A673 (cell line): ENCODE data around the gene CLK2.

ENCODE experiments used
- EZH2 ChIP-seq: fragments of 200-600 bp; sonication (generic); IDR thresholded peaks from 2 replicates; pipeline ENCODE4 v1.6.1; 2017; ENCODE audit warnings: borderline replicate concordance, low read depth, mild to moderate bottlenecking, mixed read lengths, antibody characterized with exemption, low read length; ENCODE audit not compliant: poor library complexity, severe bottlenecking
- TF ChIP-seq, protein P1 (sequence below): fragments of 300-800, 200-600 bp; sonication (generic); conservative IDR thresholded peaks from 2 replicates; pipeline ENCODE4 v1.5.1; 2017; ENCODE audit warnings: low read depth, mild to moderate bottlenecking, antibody characterized with exemption, low read length, moderate library complexity, mixed read lengths

DNA sequence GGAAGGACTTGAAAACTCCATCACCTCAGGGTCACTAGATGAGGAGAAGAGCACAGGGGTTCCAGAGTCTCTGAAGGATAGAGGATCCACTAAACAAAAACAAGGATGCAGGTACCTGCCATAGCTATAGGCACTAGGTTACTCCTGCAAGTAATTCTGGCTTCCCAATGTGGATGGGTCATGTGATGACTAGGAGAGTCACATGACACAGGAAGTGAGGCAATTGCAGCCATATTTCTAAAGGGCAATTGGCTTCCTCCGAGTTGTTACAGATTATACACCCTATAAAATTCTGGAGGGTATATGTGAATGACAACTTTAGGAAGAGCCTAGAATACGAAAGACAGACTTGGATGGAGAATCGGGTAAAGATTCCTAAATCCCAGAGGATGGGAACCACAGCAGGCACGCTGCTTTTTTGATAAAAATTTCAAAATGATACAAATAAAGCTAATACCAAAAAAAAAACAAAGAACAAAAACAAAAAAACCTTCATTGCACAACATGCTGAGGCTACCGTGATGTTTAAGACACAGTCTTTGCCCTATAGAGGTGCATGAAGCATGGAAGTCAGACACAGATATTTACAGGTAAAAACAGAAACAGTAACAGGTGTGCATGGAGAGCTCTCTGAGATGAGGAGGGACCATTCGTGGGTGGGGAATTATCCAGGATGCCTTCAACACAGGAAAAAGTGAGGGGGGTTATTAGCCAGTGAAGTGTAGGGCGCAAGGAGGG is 54.3 kb downstream of the CLK2 start:
- TF ChIP-seq, protein P1, sequence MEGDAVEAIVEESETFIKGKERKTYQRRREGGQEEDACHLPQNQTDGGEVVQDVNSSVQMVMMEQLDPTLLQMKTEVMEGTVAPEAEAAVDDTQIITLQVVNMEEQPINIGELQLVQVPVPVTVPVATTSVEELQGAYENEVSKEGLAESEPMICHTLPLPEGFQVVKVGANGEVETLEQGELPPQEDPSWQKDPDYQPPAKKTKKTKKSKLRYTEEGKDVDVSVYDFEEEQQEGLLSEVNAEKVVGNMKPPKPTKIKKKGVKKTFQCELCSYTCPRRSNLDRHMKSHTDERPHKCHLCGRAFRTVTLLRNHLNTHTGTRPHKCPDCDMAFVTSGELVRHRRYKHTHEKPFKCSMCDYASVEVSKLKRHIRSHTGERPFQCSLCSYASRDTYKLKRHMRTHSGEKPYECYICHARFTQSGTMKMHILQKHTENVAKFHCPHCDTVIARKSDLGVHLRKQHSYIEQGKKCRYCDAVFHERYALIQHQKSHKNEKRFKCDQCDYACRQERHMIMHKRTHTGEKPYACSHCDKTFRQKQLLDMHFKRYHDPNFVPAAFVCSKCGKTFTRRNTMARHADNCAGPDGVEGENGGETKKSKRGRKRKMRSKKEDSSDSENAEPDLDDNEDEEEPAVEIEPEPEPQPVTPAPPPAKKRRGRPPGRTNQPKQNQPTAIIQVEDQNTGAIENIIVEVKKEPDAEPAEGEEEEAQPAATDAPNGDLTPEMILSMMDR = no peak
- TF ChIP-seq EZH2 = no peak
